Smooth muscle cell of the brain vasculature (primary cell): ENCODE results near the gene ANAPC5.
"Not testable (repeated sequence)": the region's sequence is repeated elsewhere in the genome, so short reads cannot be mapped to it uniquely, and the experiment has no call there.

Experiments used
- DNase-seq: peaks from one replicate; pipeline ENCODE4 v3.0.0-alpha.2; 2012; ENCODE audit warnings: low read depth, low spot score

Gene ANAPC5

DNA sequence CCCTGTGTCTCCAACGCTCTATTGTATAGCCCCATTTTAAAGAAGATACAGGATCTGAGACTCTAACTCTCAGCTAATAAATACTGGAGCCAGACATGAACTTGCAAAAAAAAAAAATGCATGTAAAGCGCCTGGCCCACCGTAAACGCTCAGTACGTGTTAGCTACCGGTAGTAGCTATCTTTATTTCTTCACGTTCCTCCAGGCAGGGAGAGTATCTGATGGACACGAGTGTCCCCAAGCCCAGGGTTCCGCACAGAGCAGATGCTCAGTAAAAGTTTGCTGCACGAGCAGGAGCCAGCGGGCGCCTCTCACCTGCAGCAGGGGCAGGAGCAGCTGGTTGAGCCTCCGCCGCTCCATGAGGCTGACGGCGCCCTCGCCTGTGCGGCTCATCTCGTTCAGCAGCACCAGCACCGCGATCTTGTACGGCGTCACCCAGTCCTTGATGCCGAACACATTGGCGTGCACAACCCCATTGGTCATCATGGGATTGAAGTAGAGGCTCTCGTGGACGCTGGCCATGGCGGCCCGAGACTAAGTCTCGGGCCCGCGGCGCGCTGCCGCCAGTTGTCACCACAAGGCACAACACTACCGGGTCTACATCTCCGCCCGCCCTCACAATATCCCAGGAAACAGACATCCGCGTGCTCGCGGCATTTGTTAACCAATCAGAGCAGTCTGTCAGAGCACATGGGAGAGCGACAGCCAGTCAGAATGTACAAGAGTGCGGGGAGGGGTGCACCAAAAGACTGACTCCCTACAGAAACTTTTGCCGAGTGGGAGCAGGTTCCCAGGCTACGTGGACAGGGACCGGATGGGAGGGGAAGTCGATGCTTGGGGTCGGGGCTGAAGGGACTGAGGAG, at the start of gene ANAPC5:
Gene ANAPC5, minus strand, starts transcription at position 592 of the 862 bp plus-strand sequence. Its CDS starts 71 bp downstream, at position 521.
- DNase-seq: peak; percentile 98

GRCh38 chr12:121400332-121401139, 48.3 kb upstream of the ANAPC5 start:
- DNase-seq: no peak

DNA sequence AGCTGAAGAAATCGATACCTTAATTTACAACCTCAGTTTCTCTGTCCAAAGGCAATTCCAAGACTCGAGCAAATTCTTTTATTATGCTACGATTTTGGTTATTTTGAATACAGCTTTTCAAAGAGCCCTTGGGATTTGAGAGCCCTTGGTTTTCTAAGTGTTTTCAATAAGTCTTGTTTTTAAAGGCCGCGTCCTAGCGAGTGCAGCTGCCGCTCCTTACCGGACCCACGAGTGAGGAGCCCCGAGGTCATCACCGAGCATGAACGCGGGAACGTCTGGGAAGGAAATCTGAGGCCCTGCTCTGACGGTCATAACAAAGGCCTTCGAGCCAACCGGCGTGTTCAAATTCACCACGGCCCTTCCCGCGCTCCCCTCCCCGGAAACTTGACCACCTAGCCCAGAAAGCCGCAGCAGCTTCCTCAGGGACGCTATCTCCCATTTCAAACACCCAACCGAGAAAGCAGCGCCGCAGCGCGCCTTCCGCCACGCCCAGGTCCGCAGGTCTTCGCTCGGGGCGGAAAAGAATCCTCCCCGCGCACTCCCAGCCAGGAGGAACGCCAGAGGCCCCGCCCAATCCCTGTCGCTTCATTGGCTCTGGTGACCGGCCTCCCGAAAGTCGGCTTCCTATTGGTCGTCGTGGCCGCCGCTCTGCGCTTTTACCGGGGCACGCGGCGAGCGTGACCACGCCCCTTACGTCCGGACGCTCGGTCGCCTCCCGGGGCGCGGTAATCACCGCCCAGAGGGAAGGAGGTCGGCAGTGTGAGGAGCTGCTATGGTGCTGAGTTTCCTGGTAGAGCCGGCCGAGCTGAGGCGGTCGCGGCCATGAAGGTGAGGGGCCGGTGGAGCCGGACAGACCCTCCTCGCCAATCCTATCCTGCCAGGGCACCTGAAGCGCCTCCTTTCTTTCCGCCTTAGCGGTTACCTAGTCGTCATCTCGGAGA, 47.5 kb upstream of the ANAPC5 start, which contains the start of gene RNF34:
Gene RNF34, plus strand, starts transcription at position 728 of the 941 bp plus-strand sequence. Its CDS starts 95 bp downstream, at position 823.
- peak; percentile 95 for DNase-seq

- no peak for DNase-seq
These were observed 46.1 kb upstream of the ANAPC5 start for GRCh38 chr12:121398355-121398754.

DNA sequence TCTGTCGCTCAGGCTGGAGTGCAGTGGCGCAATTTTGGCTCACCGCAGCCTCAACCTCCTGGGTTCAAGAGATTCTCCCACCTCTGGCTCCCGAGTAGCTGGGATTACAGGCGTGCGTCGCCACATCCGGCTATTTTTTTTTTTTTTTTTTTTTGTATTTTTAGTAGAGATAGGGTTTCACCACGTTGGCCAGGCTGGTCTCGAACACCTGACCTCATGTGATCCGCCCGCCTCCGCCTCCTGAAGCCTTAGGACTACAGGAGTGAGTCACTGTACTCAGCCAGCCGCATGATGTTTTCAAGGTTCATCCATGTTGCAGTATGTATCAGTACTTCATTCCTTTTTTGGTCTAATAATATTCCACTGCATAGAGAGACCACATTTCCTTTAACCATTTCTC, 45.3 kb upstream of the ANAPC5 start:
- no peak for DNase-seq

GRCh38 chr12:121392325-121392716, 40.1 kb upstream of the ANAPC5 start:
- DNase-seq: no peak

DNA sequence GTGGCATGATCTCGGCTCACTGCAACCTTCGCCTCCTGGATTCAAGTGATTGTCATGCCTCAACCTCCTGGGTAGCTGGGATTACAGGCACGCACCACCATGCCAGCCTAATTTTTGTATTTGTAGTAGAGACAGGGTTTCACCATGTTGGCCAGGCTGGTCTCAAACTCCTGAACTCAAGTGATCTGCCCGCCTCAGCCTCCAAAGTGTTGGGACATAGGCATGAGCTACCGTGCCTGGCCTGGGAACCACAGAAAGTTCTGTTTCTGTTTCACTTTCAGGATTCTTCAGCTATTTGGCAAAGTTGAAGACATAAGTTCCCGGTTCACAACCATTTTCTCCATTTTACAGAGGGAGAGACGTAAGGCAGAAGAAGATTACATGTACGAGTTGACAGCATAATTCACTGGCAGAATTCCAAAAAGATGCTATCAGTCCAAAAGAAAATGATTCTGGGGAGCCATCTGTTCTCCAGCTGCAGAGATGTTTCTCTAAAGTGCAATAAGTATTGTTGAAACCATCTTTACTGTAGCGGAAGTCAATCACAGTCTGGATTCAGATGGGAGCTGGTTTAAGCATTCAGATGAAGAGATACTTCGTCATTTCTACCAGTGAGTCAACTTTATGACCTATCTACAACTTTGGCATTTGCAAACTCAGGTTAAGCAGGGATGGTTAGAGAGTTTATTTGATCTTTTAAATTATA, 39.6 kb upstream of the ANAPC5 start:
- no peak for DNase-seq

DNA sequence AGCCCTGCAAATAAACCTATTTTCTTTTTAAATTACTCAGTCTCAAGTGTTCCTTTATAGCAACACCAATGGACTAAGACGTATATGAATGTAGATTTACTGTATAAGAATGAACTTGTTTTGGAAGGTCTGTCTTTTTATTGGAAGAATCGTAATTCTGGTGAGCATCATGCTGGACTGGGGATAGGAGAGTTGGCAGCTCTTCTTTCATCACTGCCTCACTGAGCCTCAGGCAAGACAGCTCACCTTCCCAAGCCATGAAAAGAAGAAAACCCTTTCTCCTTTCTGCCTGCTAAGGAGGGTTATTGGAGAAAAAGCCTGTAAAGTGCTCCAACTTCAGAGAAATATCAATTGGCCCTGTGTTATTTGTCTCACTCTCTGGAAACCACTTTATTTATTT, 38.6 kb upstream of the ANAPC5 start:
- no peak for DNase-seq

- no peak for DNase-seq
These were observed 36.3 kb upstream of the ANAPC5 start for GRCh38 chr12:121388421-121388981.

- not testable (repeated sequence) for DNase-seq
These were observed 32.7 kb upstream of the ANAPC5 start for GRCh38 chr12:121384891-121385290.

GRCh38 chr12:121383601-121384021, 31.4 kb upstream of the ANAPC5 start:
- no peak for DNase-seq

DNA sequence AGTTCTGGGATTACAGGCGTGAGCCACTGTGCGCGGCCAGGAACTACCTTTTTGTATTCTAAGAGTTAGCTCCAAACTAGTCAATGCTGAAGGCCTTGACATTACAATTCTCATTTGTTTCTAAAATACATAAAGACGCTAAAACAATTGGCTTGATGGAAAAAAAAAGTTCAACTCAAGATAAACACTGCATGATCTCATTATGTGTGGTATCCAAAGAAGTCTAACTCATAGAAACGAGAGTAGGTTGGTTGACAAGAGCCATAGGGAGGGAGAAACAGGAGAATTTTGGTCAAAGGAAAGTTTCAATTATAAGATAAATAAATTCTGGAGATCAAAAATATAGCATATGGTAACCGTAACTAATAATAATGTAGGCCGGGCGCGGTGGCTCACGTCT, 27.7 kb upstream of the ANAPC5 start:
- no peak for DNase-seq

DNA sequence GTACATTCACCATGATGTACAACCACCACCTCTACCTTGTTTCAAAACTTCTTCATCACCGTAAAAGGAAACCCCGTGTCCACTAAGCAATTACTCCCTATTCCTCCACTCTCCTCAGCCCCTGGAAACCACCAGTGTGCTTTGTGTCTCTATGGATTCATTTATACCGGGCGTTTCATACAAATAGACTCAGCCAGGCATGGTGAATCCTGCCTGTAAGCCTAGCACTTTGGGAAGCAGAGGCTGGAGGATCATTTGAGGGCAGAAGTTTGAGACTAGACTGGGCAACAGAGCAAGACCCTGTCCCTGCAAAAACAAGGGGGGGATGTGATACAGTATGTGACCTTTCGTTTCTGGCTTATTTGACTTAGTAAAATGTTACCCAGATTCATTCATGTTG, 26.5 kb upstream of the ANAPC5 start:
- no peak for DNase-seq

DNA sequence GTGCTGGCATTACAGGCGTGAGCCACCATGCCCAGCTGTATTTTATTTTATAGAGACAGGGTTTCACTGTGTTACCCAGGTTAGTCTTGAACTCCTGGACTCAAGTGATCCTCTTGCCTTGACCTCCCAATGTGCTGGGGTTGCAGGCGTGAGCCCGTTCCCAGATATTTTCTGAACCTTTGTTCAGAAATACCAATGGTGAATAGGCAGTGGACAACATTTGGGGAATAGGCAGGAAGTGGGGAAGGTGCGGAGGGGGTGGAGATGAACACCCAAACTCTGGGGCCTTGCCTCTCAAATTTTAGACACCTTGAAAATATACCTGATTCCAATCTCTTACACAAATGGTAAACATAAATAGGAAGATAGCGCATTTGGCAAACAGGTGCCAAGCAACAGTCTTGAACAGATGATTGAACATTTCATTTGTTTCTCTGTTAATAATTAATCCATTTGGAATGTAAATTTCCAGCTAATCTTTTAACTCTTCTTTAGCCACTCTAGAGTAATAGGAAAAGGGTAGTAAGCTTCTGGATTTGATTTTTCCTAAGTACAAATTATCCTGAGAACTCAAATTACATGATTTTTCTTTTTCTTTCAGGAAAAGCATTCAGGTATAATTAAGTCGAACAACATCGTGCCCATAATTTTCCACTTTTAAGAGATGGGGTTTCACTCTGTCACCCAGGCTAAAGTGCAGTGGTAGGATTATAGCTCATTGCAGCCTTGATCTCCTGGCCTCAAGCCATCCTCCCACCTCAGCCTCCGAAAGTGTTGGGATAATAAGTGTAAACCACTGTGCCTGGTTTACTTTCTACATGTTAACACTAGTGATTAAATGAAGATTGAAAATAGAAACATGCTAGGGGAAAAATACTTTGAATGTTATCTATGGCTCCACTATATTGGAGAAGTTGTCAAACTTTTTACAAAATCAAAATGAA, 24.8 kb upstream of the ANAPC5 start:
- DNase-seq: no peak

GRCh38 chr12:121374945-121375584, 22.9 kb upstream of the ANAPC5 start:
- DNase-seq: not testable (repeated sequence)

- DNase-seq: not testable (repeated sequence)
These were observed 22.1 kb upstream of the ANAPC5 start for GRCh38 chr12:121374336-121374735.

DNA sequence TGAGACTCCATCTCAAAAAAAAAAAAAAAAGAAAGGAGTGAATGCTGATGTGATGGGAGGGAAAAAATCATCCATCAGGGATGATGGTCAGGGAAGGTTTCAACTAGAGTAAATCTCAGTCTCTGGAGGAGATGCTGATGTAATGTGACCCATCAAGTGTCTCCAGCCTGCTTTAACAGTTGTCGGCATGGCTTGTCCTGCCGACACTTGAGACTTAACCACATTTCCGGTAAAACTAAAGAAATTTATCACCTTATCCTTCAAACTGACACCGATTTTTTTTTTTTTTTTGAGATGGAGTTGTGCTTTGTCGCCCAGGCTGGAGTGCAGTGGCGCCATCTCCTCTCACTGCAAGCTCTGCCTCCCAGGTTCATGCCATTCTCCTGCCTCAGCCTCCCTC, 21.5 kb upstream of the ANAPC5 start:
- no peak for DNase-seq

DNA sequence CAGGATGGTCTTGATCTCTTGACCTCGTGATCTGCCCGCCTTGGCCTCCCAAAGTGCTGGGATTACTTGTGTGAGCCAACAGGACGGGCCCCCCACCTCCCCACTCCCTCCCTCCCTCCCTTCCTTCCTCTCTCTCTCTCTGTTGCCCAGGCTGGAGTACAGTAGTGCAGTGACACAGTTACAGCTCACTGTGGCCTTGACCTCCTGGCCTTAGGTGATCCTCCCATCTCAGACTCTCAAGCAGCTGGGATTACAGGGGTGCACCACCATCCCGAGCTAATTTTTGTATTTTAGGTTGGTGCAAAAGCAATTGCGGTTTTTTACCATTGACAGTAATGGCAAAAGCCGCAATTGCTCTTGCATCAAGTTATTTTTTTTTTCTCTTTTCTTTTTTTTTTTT, 19.2 kb upstream of the ANAPC5 start:
- DNase-seq: no peak

DNA sequence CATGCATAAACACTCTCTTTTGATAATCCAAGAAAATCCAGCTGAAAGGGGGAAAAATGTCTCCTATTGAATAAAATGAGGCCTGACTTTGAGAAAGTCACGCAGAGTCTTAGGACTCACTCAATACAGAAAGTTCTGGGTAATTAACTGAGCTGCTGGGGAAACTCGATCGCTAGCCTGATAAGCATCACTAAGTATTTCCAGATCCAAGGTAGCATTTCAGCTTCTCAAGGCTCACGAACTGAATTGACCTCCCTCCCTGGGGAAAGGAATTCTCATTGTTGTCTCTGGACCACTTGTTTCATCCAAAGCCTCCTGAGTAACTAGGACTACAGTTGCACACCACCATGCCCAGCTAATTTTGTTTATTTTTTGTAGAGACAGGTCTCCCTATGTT, 13.8 kb upstream of the ANAPC5 start:
- no peak for DNase-seq
